Spleen (tissue), 11 donors: ENCODE results near the gene SLC25A11. TPM values are rescaled to one million over a fixed set of nuclear protein-coding genes. Genes with fewer than 3 reads are reported as not detected.

Experiments
- DNase-seq: peaks from one replicate; pipeline ENCODE4 v3.0.0-alpha.2; 2020
- H3K27ac ChIP-seq, 8 donors: fragments of 200-600 bp; sonication (generic) in 7 of 8; 1 replicate in 4 of 8; 2 replicates in 4 of 8; pipeline versions ENCODE4 v1.5.0 to v1.8.0; 2016 to 2021; ENCODE audit warnings: inconsistent platforms in 4 of 8, mild to moderate bottlenecking in 4 of 8, moderate library complexity in 1 of 8
- H3K27me3 ChIP-seq, 7 donors: fragments of 200-600 bp; sonication (generic) in 6 of 7; replicated peaks in 1 of 7; 1 replicate in 4 of 7; 2 replicates in 3 of 7; pipeline versions ENCODE4 v1.5.0 to v1.8.0; 2016 to 2021; ENCODE audit warnings: inconsistent platforms in 3 of 7, mild to moderate bottlenecking in 1 of 7
- H3K36me3 ChIP-seq, 6 donors: fragments of 200-600 bp; sonication (generic) in 5 of 6; 1 replicate in 4 of 6; 2 replicates in 2 of 6; pipeline versions ENCODE4 v1.5.0 to v1.8.0; 2016 to 2021; ENCODE audit warnings: inconsistent platforms in 2 of 6
- H3K4me1 ChIP-seq, 6 donors: fragments of 200-600 bp; sonication (generic) in 5 of 6; 1 replicate in 3 of 6; 2 replicates in 3 of 6; pipeline versions ENCODE4 v1.5.0 to v1.8.0; 2016 to 2021; ENCODE audit warnings: inconsistent platforms in 3 of 6
- H3K4me3 ChIP-seq, 8 donors: fragments of 200-600 bp; sonication (generic) in 7 of 8; 1 replicate in 4 of 8; 2 replicates in 4 of 8; pipeline versions ENCODE4 v1.5.0 to v1.8.0; 2016 to 2021; ENCODE audit warnings: inconsistent platforms in 4 of 8, mild to moderate bottlenecking in 4 of 8, moderate library complexity in 2 of 8
- H3K9me3 ChIP-seq, 8 donors: fragments of 200-600 bp; sonication (generic) in 7 of 8; 1 replicate in 4 of 8; 2 replicates in 4 of 8; pipeline versions ENCODE4 v1.5.0 to v1.8.0; 2016 to 2021; ENCODE audit warnings: inconsistent platforms in 4 of 8
- CTCF ChIP-seq, 11 experiments: fragments of 200-600 bp in 7 of 11; fragments of 450-650 bp in 4 of 11; sonication (generic) in 4 of 11; IDR thresholded peaks in 8 of 11; conservative IDR thresholded peaks in 3 of 11; 1 replicate in 7 of 11; 2 replicates in 4 of 11; pipeline versions ENCODE4 v1.4.0 to v1.8.0; 2016 to 2021; ENCODE audit warnings: antibody characterized with exemption in 11 of 11, inconsistent platforms in 4 of 11, mild to moderate bottlenecking in 1 of 11
- POLR2A ChIP-seq, 3 donors: fragments of 450-650 bp; IDR thresholded peaks; one replicate each; pipeline ENCODE4 v1.5.1; 2017; ENCODE audit warnings: antibody characterized with exemption in 3 of 3, mild to moderate bottlenecking in 1 of 3
- POLR2AphosphoS5 ChIP-seq, 3 donors: sonication (generic); formaldehyde crosslinking; IDR thresholded peaks; one replicate each; pipeline ENCODE4 v1.5.1; 2017; ENCODE audit warnings: antibody characterized with exemption in 3 of 3
- WGBS, 5 donors: extraction: QIAGEN DNeasy Blood & Tissue Kit in 3 of 5; methylation state at CpG; one replicate each; pipeline versions ENCODE4 v1.1.5 to v1.1.7; 2013 to 2018; 5-methylcytosine and 5-hydroxymethylcytosine counted together
- intact Hi-C: fragments of 100-400 bp; cut with DNase I; formaldehyde crosslinking; loops from one replicate; pipeline ENCODE4 v1.15.0; 2023; ENCODE audit warnings: low total_unique reads
- polyA plus RNA-seq, 3 donors: library from polyadenylated mRNA; stranded (reverse); fragments of 200-250 nt; gene quantifications; one replicate each; pipeline ENCODE4 v1.2.1, GENCODE V29; 2013
- total RNA-seq, 7 donors: library from RNA; depleted of rRNA in 3 of 7; stranded (reverse); fragments of >200 nt in 3 of 7; fragmentation: NEBNext Ultra II Directional in 4 of 7; extraction: Animal tissue kit (Norgen Biotek cat#: 25700) in 4 of 7; gene quantifications; one replicate each; pipeline versions ENCODE4 v1.1.0 to v1.2.1, GENCODE V29; 2016 to 2021
- donor health status: healthy with polysubstance abuse.
- donor health status: DM: no; HTN: no; CAD: no; lungs with moderate emphysema.
- donor health status: DM: no; HTN: no; CAD: no.
- donor health status: Bipolar disorder and iron deficiency.
- donor health status: healthy.
- donor health status: DM: no; HTN: no; CAD: no.
- donor health status: DM: yes; HTN: yes; CAD: no.

Gene SLC25A11
- total and polyA plus RNA-seq, 10 donors: 22.1 to 61.0 (median 40.7) TPM

DNA sequence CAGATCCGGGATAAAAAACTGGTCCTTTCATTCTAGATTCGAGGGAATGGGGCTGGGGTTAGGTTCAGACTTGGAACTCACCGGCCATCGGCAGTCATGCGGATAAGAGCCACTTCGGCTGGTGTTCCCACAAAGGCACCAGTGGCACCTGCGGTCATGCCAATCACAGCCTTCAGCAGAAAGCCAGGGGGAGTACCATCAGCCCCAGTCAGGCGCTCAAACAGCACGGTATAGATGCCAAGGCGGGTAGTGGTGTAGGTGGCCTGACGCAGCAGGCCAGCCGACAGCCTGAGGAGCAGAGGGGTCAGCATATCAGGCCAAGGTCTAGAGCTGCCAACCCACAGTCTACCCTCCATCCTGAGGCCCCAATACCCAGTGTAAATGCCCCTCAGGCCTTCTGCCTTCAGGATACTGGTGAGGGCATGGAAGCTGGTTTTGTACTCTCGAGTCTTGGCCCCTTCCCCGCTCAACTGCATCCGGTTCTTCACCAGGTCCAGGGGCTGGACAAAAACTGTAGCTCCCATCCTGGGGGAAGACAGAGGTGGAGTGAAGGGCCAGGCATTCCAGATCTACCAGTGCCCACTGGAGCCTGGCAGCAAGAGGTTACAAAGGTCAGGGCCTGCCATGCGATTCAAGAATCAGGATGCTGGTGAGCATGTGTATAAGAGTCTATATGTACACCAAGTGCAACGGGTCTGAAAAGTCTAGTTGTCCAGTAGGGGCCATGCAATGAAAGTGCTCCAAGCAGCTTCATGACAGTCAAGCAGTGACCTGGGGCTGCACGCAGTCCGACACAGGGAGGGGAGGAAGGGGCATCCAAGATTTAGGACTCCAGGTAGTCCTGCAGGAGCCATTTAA lies 929 bp downstream of the SLC25A11 start:
- Histone ChIP-seq H3K9me3 (no peaks in the 10 kb centered on the region), H3K27me3 (no peaks in the 10 kb centered on the region), H3K27ac (peak overlapping the region; percentile 93 to 99 (median 97)), H3K4me3 (peak overlapping the region; percentile 57 to 95 (median 78)), H3K36me3 (peaks cover 0 to 59% (median 34%) of the 10 kb centered on the region in 6 donors), H3K4me1 (peaks cover 43 to 80% (median 63%) of the 10 kb centered on the region in 6 donors)
- peak; percentile 82 for DNase-seq
- WGBS, 5 donors: 39 to 65% (median 63%) methylated on average over 9 to 19 of the region's 19 CpGs
- intact Hi-C loops: loop anchor here (10.0 kb wide), 1 partner anchor 56 kb away; the partner anchor contains the start of genes INCA1 and KIF1C
- TF ChIP-seq POLR2A (IDR thresholded peaks at IDR 0.05): no peak
- TF ChIP-seq CTCF (IDR thresholded peaks at IDR 0.05 in 8 of 11, conservative IDR thresholded peaks at IDR 0.05 in 3 of 11): no peak
- TF ChIP-seq POLR2AphosphoS5 (IDR thresholded peaks at IDR 0.05): no peak

- WGBS, 5 donors: 89 to 97% (median 96%) methylated on average over 11 of the region's 11 CpGs
These were observed 1.8 kb downstream of the SLC25A11 start for GRCh38 chr17:4938069-4938491.

GRCh38 chr17:4937553-4937952 lies 2.3 kb downstream of the SLC25A11 start:
- peaks cover 0 to 45% (median 22%) of the 10 kb centered on the region in 6 donors for H3K36me3 ChIP-seq
- peaks cover 32 to 80% (median 53%) of the 10 kb centered on the region in 6 donors for H3K4me1 ChIP-seq
- 91 to 97% (median 94%) methylated on average over 11 to 16 of the region's 16 CpGs for WGBS, 5 donors
- no peaks in the 10 kb centered on the region for H3K27me3 ChIP-seq
- peak; percentile 76 for DNase-seq
- intact Hi-C loops: loop anchor here (10.0 kb wide), 1 partner anchor 57 kb away; the partner anchor contains the start of genes INCA1 and KIF1C
- H3K4me3 ChIP-seq: no peak overlapping the region
- TF ChIP-seq CTCF (IDR thresholded peaks at IDR 0.05 in 8 of 11, conservative IDR thresholded peaks at IDR 0.05 in 3 of 11) (no peak), POLR2AphosphoS5 (IDR thresholded peaks at IDR 0.05) (no peak), POLR2A (IDR thresholded peaks at IDR 0.05) (no peak)
- no peaks in the 10 kb centered on the region for H3K9me3 ChIP-seq
- peak overlapping the region in 1 of 8 donors; percentile 95 for H3K27ac ChIP-seq

More at GRCh38 chr17:4938069-4938491, 1.8 kb downstream of the SLC25A11 start:
- Histone ChIP-seq H3K9me3 (no peaks in the 10 kb centered on the region), H3K27ac (peak overlapping the region in 3 of 8 donors; percentile 95 to 98 (median 95)), H3K4me3 (no peak overlapping the region), H3K27me3 (no peaks in the 10 kb centered on the region), H3K36me3 (peaks cover 0 to 51% (median 27%) of the 10 kb centered on the region in 6 donors), H3K4me1 (peaks cover 35 to 80% (median 58%) of the 10 kb centered on the region in 6 donors)
- intact Hi-C loops: loop anchor here (10.0 kb wide), 1 partner anchor 57 kb away; the partner anchor contains the start of genes INCA1 and KIF1C
- peak; percentile 82 for DNase-seq
- TF ChIP-seq CTCF (IDR thresholded peaks at IDR 0.05 in 8 of 11, conservative IDR thresholded peaks at IDR 0.05 in 3 of 11) (no peak), POLR2A (IDR thresholded peaks at IDR 0.05) (no peak), POLR2AphosphoS5 (IDR thresholded peaks at IDR 0.05) (no peak)

GRCh38 chr17:4936436-4936835 lies 3.4 kb downstream of the SLC25A11 start:
- no peak for DNase-seq
- intact Hi-C loops: loop anchor here (10.0 kb wide), 1 partner anchor 58 kb away; the partner anchor contains the start of genes INCA1 and KIF1C
- Histone ChIP-seq H3K27ac (peak overlapping the region in 1 of 8 donors; percentile 21), H3K36me3 (peaks cover 0 to 34% (median 19%) of the 10 kb centered on the region in 6 donors), H3K4me3 (no peak overlapping the region), H3K4me1 (peaks cover 21 to 78% (median 46%) of the 10 kb centered on the region in 6 donors), H3K27me3 (no peaks in the 10 kb centered on the region), H3K9me3 (no peaks in the 10 kb centered on the region)
- 82 to 96% (median 86%) methylated on average over 3 of the region's 3 CpGs for WGBS, 5 donors
- TF ChIP-seq POLR2A (IDR thresholded peaks at IDR 0.05): no peak
- no peak for TF ChIP-seq POLR2AphosphoS5 (IDR thresholded peaks at IDR 0.05)
- TF ChIP-seq CTCF (IDR thresholded peaks at IDR 0.05 in 8 of 11, conservative IDR thresholded peaks at IDR 0.05 in 3 of 11): no peak
